Activated effector memory CD4-positive, alpha-beta T cell treated with Interleukin-2 at 50 U/mL for 16 hours (primary cell): ENCODE data around the gene TRIM34.
A peak's percentile ranks its signal among the peaks of the same experiment; 100 is the strongest.
"Not testable (repeated sequence)": the region's sequence is repeated elsewhere in the genome, so short reads cannot be mapped to it uniquely, and the experiment has no call there.

ENCODE experiments used
- DNase-seq: peaks from one replicate; pipeline ENCODE4 v3.0.0-alpha.2; 2020

The TRIM34 gene

DNA sequence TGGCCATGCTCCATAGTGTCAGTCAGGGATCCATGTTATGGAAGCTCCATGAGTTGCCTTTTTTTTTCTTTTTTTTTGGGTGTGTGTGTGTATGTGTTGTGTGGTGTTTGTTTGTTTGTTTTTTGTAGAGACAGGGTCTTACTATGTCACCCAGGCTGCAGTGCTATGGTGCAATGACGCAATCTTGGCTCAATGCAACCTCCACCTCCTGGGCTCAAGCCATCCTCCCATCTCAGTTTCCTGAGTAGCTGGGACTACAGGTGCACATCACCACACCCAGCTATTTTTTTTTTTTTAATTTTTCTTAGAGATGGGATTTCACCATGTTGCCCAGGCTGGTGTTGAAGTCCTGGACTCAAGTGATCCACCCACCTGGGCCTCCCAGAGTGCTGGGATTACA is 63.7 kb downstream of the TRIM34 start:
- no peak for DNase-seq

DNA sequence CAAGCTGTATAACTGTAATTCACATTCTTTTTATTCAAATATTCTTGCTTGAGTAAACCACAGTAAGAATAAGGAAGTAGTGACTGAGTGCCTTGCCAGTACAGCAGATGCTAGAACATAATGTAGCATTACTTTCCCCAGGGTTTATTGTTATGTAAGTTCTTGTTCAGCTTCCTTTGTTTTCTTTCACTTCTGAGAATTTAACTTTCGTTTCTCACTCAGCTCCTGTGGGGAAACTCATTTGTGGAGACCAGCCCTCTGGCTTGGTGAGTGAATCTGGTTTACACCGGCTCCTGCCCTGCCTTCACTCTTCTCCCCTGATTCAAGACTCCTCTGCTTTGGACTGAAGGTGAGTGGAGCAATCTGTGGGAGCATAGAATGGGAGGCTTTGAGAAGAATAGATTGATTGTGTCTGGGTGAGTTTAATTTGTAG is 64.8 kb downstream of the TRIM34 start, which contains the start of gene TRIM22:
Gene TRIM22 (plus strand): TSS at position 240 of the 433 bp plus-strand sequence. CDS start 6,443 bp downstream, outside the sequence.
- peak; percentile 40 for DNase-seq

DNA sequence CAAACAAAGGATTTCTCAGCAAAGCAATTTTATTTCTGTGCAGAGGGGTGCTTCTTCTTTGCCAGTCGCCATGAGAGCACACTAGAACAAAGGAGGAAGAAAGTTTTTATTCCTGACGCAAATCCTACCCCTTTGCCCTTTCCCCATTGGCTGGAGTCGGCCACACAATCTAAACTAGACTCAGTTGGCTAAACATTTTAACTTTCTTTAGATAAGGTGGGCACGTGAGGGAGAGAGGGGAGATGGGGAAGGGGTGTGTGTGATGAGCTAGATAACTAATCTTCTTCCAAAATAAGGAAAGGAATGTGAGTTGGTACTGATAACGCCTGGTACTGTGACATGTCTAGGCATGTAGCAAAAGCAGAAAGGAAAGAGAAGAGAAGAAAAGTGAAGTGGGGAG is 65.4 kb downstream of the TRIM34 start:
- DNase-seq, result no peak

DNA sequence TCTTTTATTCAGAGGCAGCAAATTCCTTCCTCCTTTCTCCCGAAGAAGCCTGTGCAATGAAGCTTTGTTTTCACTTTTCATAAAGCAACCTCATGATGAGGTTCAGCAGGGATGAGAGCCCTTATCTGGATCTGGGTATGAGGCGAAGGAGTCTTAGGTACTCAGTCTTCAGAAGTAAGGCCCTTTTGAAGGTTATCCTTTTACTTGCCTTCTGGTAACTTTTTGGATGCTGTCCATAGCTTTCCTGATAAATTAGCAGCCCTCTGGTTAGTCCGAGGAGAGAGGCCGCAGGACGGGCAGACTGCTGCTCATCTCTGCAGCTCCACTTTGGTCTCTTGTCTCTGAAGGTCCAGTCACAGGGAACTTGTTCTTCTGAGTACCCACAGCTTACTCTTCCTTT is 65.9 kb downstream of the TRIM34 start:
- no peak for DNase-seq

DNA sequence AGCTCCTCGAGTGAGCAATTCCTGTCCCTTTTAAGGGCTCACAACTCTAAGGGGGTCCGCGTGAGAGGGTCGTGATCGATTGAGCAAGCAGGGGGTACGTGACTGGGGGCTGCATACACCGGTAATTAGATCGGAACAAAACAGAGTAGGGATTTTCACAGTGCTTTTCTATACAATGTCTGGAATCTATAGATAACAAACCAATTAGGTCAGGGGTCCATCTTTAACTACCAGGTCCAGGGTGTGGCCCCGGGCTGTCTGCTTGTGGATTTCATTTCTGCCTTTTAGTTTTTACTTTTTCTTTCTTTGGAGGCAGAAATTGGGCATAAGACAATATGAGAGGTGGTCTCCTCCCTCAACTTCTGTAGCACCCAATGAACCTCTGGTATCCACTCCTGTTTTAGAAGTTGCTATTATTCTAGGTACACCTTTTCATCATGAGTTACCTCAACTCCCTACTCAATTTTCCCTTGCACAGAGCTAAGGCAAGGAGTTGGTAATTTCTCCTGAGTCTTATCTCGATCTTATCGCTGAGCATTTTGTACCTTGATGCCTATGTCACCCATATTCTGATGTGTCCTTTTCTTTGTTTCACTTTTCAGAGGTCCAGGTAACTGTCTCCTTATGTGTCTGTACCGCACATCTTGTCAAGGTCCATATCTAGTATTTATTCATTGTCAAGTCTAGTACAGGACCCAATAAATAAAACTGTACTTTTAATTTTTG is 66.6 kb downstream of the TRIM34 start:
- DNase-seq, result not testable (repeated sequence)

DNA sequence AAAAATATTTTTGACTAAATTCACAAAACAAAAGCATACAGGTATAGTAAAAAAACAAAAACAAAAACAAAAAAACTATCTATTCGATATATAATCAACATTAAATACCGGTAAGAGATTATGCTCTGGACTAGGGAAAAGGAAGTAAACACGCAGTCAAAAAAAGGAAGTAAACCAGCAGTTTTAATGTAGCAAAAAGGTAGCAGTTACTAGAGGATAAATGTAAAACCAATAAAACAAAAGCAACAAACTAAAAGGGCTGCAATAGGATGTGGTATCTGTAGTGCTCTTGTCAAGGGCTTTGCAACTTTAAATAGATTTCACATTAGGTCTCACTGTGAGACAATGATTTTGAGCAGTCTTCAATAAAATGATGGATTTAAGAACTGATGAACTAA is 67.2 kb downstream of the TRIM34 start:
- no peak for DNase-seq
